Breast epithelium (tissue), 3 donors: ENCODE data around the gene NCDN.

Experiments
- CTCF ChIP-seq, 3 donors: fragments of 450-650 bp; IDR thresholded peaks; one replicate each; pipeline ENCODE4 v1.5.1; 2016 to 2017; ENCODE audit warnings: antibody characterized with exemption in 3 of 3, mild to moderate bottlenecking in 3 of 3, moderate library complexity in 3 of 3
- POLR2A ChIP-seq: fragments of 450-650 bp; IDR thresholded peaks from one replicate; pipeline ENCODE4 v1.6.1; 2016; ENCODE audit warnings: antibody characterized with exemption, mild to moderate bottlenecking, moderate library complexity

- TF ChIP-seq CTCF (IDR thresholded peaks at IDR 0.05) (no peak), POLR2A (no peak)
These were observed 17.2 kb downstream of the NCDN start for GRCh38 chr1:35574655-35575415.
